ENCODE measurements around the gene LBHD1.
"Not testable (repeated sequence)": the region's sequence is repeated elsewhere in the genome, so short reads cannot be mapped to it uniquely, and the experiment has no call there.

Gene LBHD1

DNA sequence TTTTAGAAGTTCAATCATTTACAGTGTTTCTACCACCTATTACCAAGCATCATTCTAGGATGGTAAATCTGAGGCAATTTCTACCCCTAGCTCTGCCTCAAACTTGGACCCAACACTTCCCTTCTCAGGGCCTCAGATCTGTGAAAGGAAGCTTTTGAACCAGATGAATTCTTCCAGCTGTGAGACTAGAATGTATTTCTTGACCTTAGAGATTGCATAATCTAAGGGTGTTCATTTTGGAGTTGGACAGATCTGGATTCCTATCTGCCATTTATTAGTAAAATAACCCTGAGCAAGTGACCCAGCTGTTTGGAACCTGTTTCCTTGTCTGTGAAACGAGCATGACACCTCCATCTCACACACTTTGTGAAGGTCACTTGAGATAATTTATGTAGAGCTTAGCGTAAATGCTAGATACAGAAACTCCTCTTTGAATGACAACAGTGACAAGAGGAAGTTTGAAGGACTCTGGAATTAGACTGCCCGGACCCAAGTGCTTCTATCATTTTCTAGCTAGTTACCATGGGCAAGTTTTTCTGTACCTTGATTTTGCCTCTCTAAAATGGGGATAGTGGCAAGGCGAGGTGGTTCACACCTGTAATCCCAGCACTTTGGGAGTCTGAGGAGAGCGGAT lies 15.2 kb downstream of the LBHD1 start:
- Histone ChIP-seq H3K27ac (replicated peaks) (peak overlapping the region; percentile 14; the same call in 1 of the 2 replicates), H3K27me3 (ENCODE audit: insufficient read depth, poor library complexity, severe bottlenecking) (no peaks in the 10 kb centered on the region), H3K4me3 (replicated peaks; ENCODE audit: insufficient read depth, low read length) (no peak overlapping the region)
- no peak for DNase-seq (ENCODE audit: low read depth in 1 of 2, low spot score in 1 of 2)
- TF ChIP-seq GABPA (IDR thresholded peaks at IDR 0.05; ENCODE audit: low read depth) (no peak), SPI1 (IDR thresholded peaks at IDR 0.05; ENCODE audit: borderline replicate concordance, low read depth) (no peak), POLR2AphosphoS5 (IDR thresholded peaks at IDR 0.05; ENCODE audit: low read depth) (no peak)
- TF ChIP-seq, protein P1, sequence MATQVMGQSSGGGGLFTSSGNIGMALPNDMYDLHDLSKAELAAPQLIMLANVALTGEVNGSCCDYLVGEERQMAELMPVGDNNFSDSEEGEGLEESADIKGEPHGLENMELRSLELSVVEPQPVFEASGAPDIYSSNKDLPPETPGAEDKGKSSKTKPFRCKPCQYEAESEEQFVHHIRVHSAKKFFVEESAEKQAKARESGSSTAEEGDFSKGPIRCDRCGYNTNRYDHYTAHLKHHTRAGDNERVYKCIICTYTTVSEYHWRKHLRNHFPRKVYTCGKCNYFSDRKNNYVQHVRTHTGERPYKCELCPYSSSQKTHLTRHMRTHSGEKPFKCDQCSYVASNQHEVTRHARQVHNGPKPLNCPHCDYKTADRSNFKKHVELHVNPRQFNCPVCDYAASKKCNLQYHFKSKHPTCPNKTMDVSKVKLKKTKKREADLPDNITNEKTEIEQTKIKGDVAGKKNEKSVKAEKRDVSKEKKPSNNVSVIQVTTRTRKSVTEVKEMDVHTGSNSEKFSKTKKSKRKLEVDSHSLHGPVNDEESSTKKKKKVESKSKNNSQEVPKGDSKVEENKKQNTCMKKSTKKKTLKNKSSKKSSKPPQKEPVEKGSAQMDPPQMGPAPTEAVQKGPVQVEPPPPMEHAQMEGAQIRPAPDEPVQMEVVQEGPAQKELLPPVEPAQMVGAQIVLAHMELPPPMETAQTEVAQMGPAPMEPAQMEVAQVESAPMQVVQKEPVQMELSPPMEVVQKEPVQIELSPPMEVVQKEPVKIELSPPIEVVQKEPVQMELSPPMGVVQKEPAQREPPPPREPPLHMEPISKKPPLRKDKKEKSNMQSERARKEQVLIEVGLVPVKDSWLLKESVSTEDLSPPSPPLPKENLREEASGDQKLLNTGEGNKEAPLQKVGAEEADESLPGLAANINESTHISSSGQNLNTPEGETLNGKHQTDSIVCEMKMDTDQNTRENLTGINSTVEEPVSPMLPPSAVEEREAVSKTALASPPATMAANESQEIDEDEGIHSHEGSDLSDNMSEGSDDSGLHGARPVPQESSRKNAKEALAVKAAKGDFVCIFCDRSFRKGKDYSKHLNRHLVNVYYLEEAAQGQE (IDR thresholded peaks at IDR 0.05; ENCODE audit: insufficient replicate concordance, low read depth), result no peak
- TF ChIP-seq, protein P2, sequence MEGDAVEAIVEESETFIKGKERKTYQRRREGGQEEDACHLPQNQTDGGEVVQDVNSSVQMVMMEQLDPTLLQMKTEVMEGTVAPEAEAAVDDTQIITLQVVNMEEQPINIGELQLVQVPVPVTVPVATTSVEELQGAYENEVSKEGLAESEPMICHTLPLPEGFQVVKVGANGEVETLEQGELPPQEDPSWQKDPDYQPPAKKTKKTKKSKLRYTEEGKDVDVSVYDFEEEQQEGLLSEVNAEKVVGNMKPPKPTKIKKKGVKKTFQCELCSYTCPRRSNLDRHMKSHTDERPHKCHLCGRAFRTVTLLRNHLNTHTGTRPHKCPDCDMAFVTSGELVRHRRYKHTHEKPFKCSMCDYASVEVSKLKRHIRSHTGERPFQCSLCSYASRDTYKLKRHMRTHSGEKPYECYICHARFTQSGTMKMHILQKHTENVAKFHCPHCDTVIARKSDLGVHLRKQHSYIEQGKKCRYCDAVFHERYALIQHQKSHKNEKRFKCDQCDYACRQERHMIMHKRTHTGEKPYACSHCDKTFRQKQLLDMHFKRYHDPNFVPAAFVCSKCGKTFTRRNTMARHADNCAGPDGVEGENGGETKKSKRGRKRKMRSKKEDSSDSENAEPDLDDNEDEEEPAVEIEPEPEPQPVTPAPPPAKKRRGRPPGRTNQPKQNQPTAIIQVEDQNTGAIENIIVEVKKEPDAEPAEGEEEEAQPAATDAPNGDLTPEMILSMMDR (IDR thresholded peaks at IDR 0.05; ENCODE audit: insufficient read depth, low read length), result no peak

DNA sequence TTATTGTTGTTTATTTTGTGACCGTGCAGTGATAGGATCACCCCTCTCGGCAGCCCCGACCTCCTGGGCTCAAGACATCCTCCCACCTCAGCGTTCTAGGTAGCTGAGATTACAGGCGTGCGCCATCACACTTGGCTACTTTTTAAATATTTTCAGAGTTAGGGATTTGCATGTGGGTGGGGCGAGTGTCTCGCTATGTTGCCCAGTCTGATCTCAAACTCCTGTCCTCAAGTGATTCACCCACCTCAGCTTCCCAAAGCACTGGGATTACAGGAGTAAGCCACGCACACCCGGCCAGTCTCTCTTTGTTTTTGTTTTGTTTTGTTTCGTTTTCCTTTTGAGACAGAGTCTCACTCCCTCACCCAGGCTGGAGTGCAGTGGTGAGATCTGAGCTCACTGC lies 17.8 kb downstream of the LBHD1 start:
- no peak overlapping the region for H3K27ac ChIP-seq (replicated peaks)
- TF ChIP-seq, protein P2 (IDR thresholded peaks at IDR 0.05; ENCODE audit: insufficient read depth, low read length), result no peak
- TF ChIP-seq GABPA (IDR thresholded peaks at IDR 0.05; ENCODE audit: low read depth) (no peak), POLR2AphosphoS5 (IDR thresholded peaks at IDR 0.05; ENCODE audit: low read depth) (no peak), SPI1 (IDR thresholded peaks at IDR 0.05; ENCODE audit: borderline replicate concordance, low read depth) (no peak)
- TF ChIP-seq, protein P1 (IDR thresholded peaks at IDR 0.05; ENCODE audit: insufficient replicate concordance, low read depth), result no peak
- H3K4me3 ChIP-seq (replicated peaks; ENCODE audit: insufficient read depth, low read length), result no peak overlapping the region
- no peaks in the 10 kb centered on the region for H3K27me3 ChIP-seq (ENCODE audit: insufficient read depth, poor library complexity, severe bottlenecking)
- no peak for DNase-seq (ENCODE audit: low read depth in 1 of 2, low spot score in 1 of 2)

DNA sequence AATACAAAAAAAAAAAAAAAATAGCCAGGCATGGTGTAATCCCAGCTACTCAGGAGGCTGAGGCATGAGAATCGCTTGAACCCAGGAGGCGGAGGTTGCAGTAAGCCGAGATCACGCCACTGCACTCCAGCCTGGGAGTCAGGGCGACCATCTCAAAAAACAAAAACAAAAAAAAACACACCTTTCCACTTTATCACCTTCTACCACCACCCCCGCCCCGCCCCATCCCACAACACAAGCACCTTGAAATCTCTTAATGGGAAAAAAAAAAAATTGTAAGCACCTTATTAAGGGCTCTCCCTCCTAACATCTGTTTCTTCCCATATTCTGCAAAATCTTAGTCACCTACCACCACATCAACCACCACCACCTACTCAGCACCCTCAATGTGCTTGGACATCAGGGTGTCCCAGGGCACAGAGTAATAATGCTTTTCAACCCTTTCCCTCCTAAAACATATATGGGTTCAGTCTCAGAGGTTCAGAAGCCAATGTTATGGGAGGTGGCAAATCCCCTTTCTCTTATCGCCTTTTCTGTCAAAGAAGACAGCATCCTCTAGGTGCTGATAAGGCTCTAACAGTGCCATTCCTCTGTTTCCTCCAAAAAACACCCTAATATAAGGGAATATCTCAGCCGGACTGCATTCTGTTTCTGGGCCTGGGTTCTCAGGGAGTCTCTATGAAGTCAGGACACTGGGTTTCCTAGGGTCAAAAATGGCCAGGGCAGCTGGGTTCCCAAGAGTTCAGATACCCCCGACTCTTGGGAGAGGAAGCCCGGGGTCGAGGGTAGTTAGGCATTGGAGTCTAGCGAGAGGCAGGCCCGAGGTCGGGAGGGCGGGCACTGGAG lies 19.7 kb downstream of the LBHD1 start:
- DNase-seq (ENCODE audit: low read depth in 1 of 2, low spot score in 1 of 2), result no peak
- no peaks in the 10 kb centered on the region for H3K27me3 ChIP-seq (ENCODE audit: insufficient read depth, poor library complexity, severe bottlenecking)
- no peak for TF ChIP-seq POLR2AphosphoS5 (IDR thresholded peaks at IDR 0.05; ENCODE audit: low read depth)
- TF ChIP-seq, protein P1 (IDR thresholded peaks at IDR 0.05; ENCODE audit: insufficient replicate concordance, low read depth), result no peak
- TF ChIP-seq GABPA (IDR thresholded peaks at IDR 0.05; ENCODE audit: low read depth), result no peak
- TF ChIP-seq, protein P2 (IDR thresholded peaks at IDR 0.05; ENCODE audit: insufficient read depth, low read length), result no peak
- TF ChIP-seq SPI1 (IDR thresholded peaks at IDR 0.05; ENCODE audit: borderline replicate concordance, low read depth), result no peak
- H3K27ac ChIP-seq (replicated peaks), result peak overlapping the region; percentile 69
- peak overlapping the region; percentile 87 for H3K4me3 ChIP-seq (replicated peaks; ENCODE audit: insufficient read depth, low read length)

DNA sequence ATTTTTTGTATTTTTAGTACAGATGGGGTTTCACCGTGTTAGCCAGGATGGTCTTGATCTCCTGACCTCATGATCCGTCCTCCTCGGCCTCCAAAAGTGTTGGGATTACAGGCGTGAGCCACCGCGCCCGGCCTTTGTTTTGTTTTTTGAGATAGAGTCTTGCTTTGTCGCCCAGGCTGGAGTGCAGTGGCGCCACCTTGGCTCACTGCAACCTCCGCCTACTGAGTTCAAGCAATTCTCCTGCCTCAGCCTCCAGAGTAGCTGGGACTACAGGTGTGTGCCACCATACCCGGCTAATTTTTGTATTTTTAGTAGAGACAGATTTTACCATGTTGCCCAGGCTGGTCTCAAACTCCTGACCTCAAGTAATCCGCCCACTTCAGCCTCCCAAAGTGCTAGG lies 21.8 kb downstream of the LBHD1 start:
- not testable (repeated sequence) for H3K27me3 ChIP-seq (ENCODE audit: insufficient read depth, poor library complexity, severe bottlenecking); DNase-seq (ENCODE audit: low read depth in 1 of 2, low spot score in 1 of 2); H3K4me3 ChIP-seq (replicated peaks; ENCODE audit: insufficient read depth, low read length); H3K27ac ChIP-seq (replicated peaks)
